ENCODE results near the gene WNK4. TPM values are rescaled to one million over a fixed set of nuclear protein-coding genes. Genes with fewer than 3 reads are reported as not detected.
"Not testable (repeated sequence)": the region's sequence is repeated elsewhere in the genome, so short reads cannot be mapped to it uniquely, and the experiment has no call there.

WNK4 gene
- 10 to 100 TPM in 1 of 2 donors, 1 to 10 TPM in 1; 6.7 to 12.8 TPM for polyA plus RNA-seq

GRCh38 chr17:42779936-42780850 is at the start of gene WNK4:
TSS of gene WNK4 (plus strand) at chr17:42780610. CDS start at chr17:42780699, 89 bp downstream.
- Histone ChIP-seq H3K4me3 (ENCODE audit: low read depth in 1 of 2, low read length in 2 of 2) (peak within 1 kb of the TSS; percentile 54 to 60), H3K36me3 (ENCODE audit: control insufficient read depth in 2 of 2, insufficient read depth in 2 of 2, low read length in 1 of 2) (peaks cover 5 to 15% of the 10 kb centered on the region in 2 donors), H3K4me1 (ENCODE audit: control insufficient read depth in 2 of 2, insufficient read depth in 2 of 2, low read length in 1 of 2) (peaks cover 4 to 21% of the 10 kb centered on the region in 2 donors), H3K27ac (ENCODE audit: low read depth in 2 of 2, low read length in 1 of 2) (peak within 1 kb of the TSS in 1 of 2 donors; percentile 54), H3K9me3 (ENCODE audit: control insufficient read depth in 2 of 2, insufficient read depth in 1 of 2, low read depth in 1 of 2, low read length in 1 of 2) (no peaks in the 10 kb centered on the region), H3K27me3 (ENCODE audit: control insufficient read depth in 1 of 2, insufficient read depth in 2 of 2, low read length in 2 of 2) (peaks cover 0 to 26% of the 10 kb centered on the region in 2 donors)
- 8 to 12% methylated on average over 49 to 65 of the region's 65 CpGs for WGBS, 2 donors

GRCh38 chr17:42740699-42741098 is 39.7 kb upstream of the WNK4 start:
- Histone ChIP-seq H3K36me3 (ENCODE audit: control insufficient read depth in 2 of 2, insufficient read depth in 2 of 2, low read length in 1 of 2) (peaks cover 0 to 2% of the 10 kb centered on the region in 2 donors), H3K9me3 (ENCODE audit: control insufficient read depth in 2 of 2, insufficient read depth in 1 of 2, low read depth in 1 of 2, low read length in 1 of 2) (no peaks in the 10 kb centered on the region), H3K27ac (ENCODE audit: low read depth in 2 of 2, low read length in 1 of 2) (no peak overlapping the region), H3K4me1 (ENCODE audit: control insufficient read depth in 2 of 2, insufficient read depth in 2 of 2, low read length in 1 of 2) (no peaks in the 10 kb centered on the region), H3K4me3 (ENCODE audit: low read depth in 1 of 2, low read length in 2 of 2) (no peak overlapping the region), H3K27me3 (ENCODE audit: control insufficient read depth in 1 of 2, insufficient read depth in 2 of 2, low read length in 2 of 2) (no peaks in the 10 kb centered on the region)
- 78 to 84% methylated on average over 1 of the region's 1 CpG for WGBS, 2 donors

GRCh38 chr17:42742916-42743315 is 37.5 kb upstream of the WNK4 start:
- not testable (repeated sequence) for H3K27me3 ChIP-seq (ENCODE audit: control insufficient read depth in 1 of 2, insufficient read depth in 2 of 2, low read length in 2 of 2); H3K36me3 ChIP-seq (ENCODE audit: control insufficient read depth in 2 of 2, insufficient read depth in 2 of 2, low read length in 1 of 2); H3K4me1 ChIP-seq (ENCODE audit: control insufficient read depth in 2 of 2, insufficient read depth in 2 of 2, low read length in 1 of 2); H3K9me3 ChIP-seq (ENCODE audit: control insufficient read depth in 2 of 2, insufficient read depth in 1 of 2, low read depth in 1 of 2, low read length in 1 of 2); H3K27ac ChIP-seq (ENCODE audit: low read depth in 2 of 2, low read length in 1 of 2); H3K4me3 ChIP-seq (ENCODE audit: low read depth in 1 of 2, low read length in 2 of 2)
- WGBS, 2 donors, result 92 to 94% methylated on average over 11 of the region's 11 CpGs

GRCh38 chr17:42743595-42744282 is 36.7 kb upstream of the WNK4 start:
- H3K9me3 ChIP-seq (ENCODE audit: control insufficient read depth in 2 of 2, insufficient read depth in 1 of 2, low read depth in 1 of 2, low read length in 1 of 2), result no peaks in the 10 kb centered on the region
- WGBS, 2 donors, result 48 to 51% methylated on average over 10 of the region's 10 CpGs
- peak overlapping the region; percentile 76 for H3K4me3 ChIP-seq (ENCODE audit: low read depth in 1 of 2, low read length in 2 of 2)

GRCh38 chr17:42744283-42744805 is 36.1 kb upstream of the WNK4 start:
- 1% methylated on average over 32 of the region's 32 CpGs for WGBS, 2 donors
- Histone ChIP-seq H3K4me1 (ENCODE audit: control insufficient read depth in 2 of 2, insufficient read depth in 2 of 2, low read length in 1 of 2) (no peaks in the 10 kb centered on the region), H3K27me3 (ENCODE audit: control insufficient read depth in 1 of 2, insufficient read depth in 2 of 2, low read length in 2 of 2) (no peaks in the 10 kb centered on the region), H3K36me3 (ENCODE audit: control insufficient read depth in 2 of 2, insufficient read depth in 2 of 2, low read length in 1 of 2) (no peaks in the 10 kb centered on the region), H3K9me3 (ENCODE audit: control insufficient read depth in 2 of 2, insufficient read depth in 1 of 2, low read depth in 1 of 2, low read length in 1 of 2) (no peaks in the 10 kb centered on the region), H3K4me3 (ENCODE audit: low read depth in 1 of 2, low read length in 2 of 2) (peak overlapping the region; percentile 76), H3K27ac (ENCODE audit: low read depth in 2 of 2, low read length in 1 of 2) (peak overlapping the region; percentile 73 to 97)

More at GRCh38 chr17:42743595-42744282, 36.7 kb upstream of the WNK4 start:
- Histone ChIP-seq H3K27ac (ENCODE audit: low read depth in 2 of 2, low read length in 1 of 2) (peak overlapping the region; percentile 73 to 97), H3K4me1 (ENCODE audit: control insufficient read depth in 2 of 2, insufficient read depth in 2 of 2, low read length in 1 of 2) (no peaks in the 10 kb centered on the region), H3K27me3 (ENCODE audit: control insufficient read depth in 1 of 2, insufficient read depth in 2 of 2, low read length in 2 of 2) (no peaks in the 10 kb centered on the region), H3K36me3 (ENCODE audit: control insufficient read depth in 2 of 2, insufficient read depth in 2 of 2, low read length in 1 of 2) (no peaks in the 10 kb centered on the region)

GRCh38 chr17:42744806-42745617 is 35.4 kb upstream of the WNK4 start, which contains the start of gene EZH1:
TSS of gene EZH1 (minus strand) at chr17:42745040. CDS start at chr17:42728941, 16,099 bp downstream.
- no peaks in the 10 kb centered on the region for H3K27me3 ChIP-seq (ENCODE audit: control insufficient read depth in 1 of 2, insufficient read depth in 2 of 2, low read length in 2 of 2)
- no peaks in the 10 kb centered on the region for H3K36me3 ChIP-seq (ENCODE audit: control insufficient read depth in 2 of 2, insufficient read depth in 2 of 2, low read length in 1 of 2)
- no peaks in the 10 kb centered on the region for H3K9me3 ChIP-seq (ENCODE audit: control insufficient read depth in 2 of 2, insufficient read depth in 1 of 2, low read depth in 1 of 2, low read length in 1 of 2)
- WGBS, 2 donors, result 4 to 6% methylated on average over 47 to 50 of the region's 50 CpGs
- no peaks in the 10 kb centered on the region for H3K4me1 ChIP-seq (ENCODE audit: control insufficient read depth in 2 of 2, insufficient read depth in 2 of 2, low read length in 1 of 2)
- peak within 1 kb of the TSS; percentile 76 for H3K4me3 ChIP-seq (ENCODE audit: low read depth in 1 of 2, low read length in 2 of 2)
- peak within 1 kb of the TSS; percentile 76 to 97 for H3K27ac ChIP-seq (ENCODE audit: low read depth in 2 of 2, low read length in 1 of 2)

- Histone ChIP-seq H3K4me3 (ENCODE audit: low read depth in 1 of 2, low read length in 2 of 2) (no peak overlapping the region), H3K36me3 (ENCODE audit: control insufficient read depth in 2 of 2, insufficient read depth in 2 of 2, low read length in 1 of 2) (no peaks in the 10 kb centered on the region), H3K27ac (ENCODE audit: low read depth in 2 of 2, low read length in 1 of 2) (peak overlapping the region in 1 of 2 donors; percentile 5), H3K27me3 (ENCODE audit: control insufficient read depth in 1 of 2, insufficient read depth in 2 of 2, low read length in 2 of 2) (no peaks in the 10 kb centered on the region), H3K4me1 (ENCODE audit: control insufficient read depth in 2 of 2, insufficient read depth in 2 of 2, low read length in 1 of 2) (no peaks in the 10 kb centered on the region), H3K9me3 (ENCODE audit: control insufficient read depth in 2 of 2, insufficient read depth in 1 of 2, low read depth in 1 of 2, low read length in 1 of 2) (no peaks in the 10 kb centered on the region)
- 67 to 69% methylated on average over 7 of the region's 7 CpGs for WGBS, 2 donors
Observed at GRCh38 chr17:42748202-42748907, 32.1 kb upstream of the WNK4 start.

GRCh38 chr17:42748908-42749798 is 31.3 kb upstream of the WNK4 start:
- Histone ChIP-seq H3K36me3 (ENCODE audit: control insufficient read depth in 2 of 2, insufficient read depth in 2 of 2, low read length in 1 of 2) (no peaks in the 10 kb centered on the region), H3K4me1 (ENCODE audit: control insufficient read depth in 2 of 2, insufficient read depth in 2 of 2, low read length in 1 of 2) (no peaks in the 10 kb centered on the region), H3K4me3 (ENCODE audit: low read depth in 1 of 2, low read length in 2 of 2) (no peak overlapping the region), H3K27ac (ENCODE audit: low read depth in 2 of 2, low read length in 1 of 2) (peak overlapping the region in 1 of 2 donors; percentile 23), H3K27me3 (ENCODE audit: control insufficient read depth in 1 of 2, insufficient read depth in 2 of 2, low read length in 2 of 2) (no peaks in the 10 kb centered on the region), H3K9me3 (ENCODE audit: control insufficient read depth in 2 of 2, insufficient read depth in 1 of 2, low read depth in 1 of 2, low read length in 1 of 2) (no peaks in the 10 kb centered on the region)
- 66 to 72% methylated on average over 11 of the region's 11 CpGs for WGBS, 2 donors

Data from esophagus (tissue), 2 donors.